Spinal cord (tissue), 10 donors: ENCODE measurements around the gene KCNK15. TPM values are rescaled to one million over a fixed set of nuclear protein-coding genes. Genes with fewer than 3 reads are reported as not detected.
"Not testable (repeated sequence)": the region's sequence is repeated elsewhere in the genome, so short reads cannot be mapped to it uniquely, and the experiment has no call there.

Experiments
- DNase-seq, 6 donors: peaks; one replicate each; pipeline versions ENCODE4 v3.0.0 to v3.0.0-alpha.2; 2013 to 2015; ENCODE audit warnings: low spot score in 6 of 6, low read depth in 4 of 6
- H3K27ac ChIP-seq: one replicate; pipeline ENCODE4 v1.5.1; 2013; ENCODE audit warnings: low read depth, low read length, control low read depth
- H3K27me3 ChIP-seq: one replicate; pipeline ENCODE4 v1.6.1; 2013; ENCODE audit warnings: low read length; ENCODE audit not compliant: control insufficient read depth, insufficient read depth
- H3K36me3 ChIP-seq: one replicate; pipeline ENCODE4 v1.6.1; 2013; ENCODE audit warnings: low read length; ENCODE audit not compliant: control insufficient read depth, insufficient read depth
- H3K4me1 ChIP-seq: one replicate; pipeline ENCODE4 v1.6.1; 2013; ENCODE audit warnings: low read length; ENCODE audit not compliant: control insufficient read depth, insufficient read depth
- H3K4me3 ChIP-seq: one replicate; pipeline ENCODE4 v1.5.1; 2013; ENCODE audit warnings: low read depth, low read length, control low read depth
- H3K9me3 ChIP-seq: one replicate; pipeline ENCODE4 v1.6.1; 2013; ENCODE audit warnings: low read length; ENCODE audit not compliant: control insufficient read depth, insufficient read depth
- WGBS: methylation state at CpG from one replicate; pipeline ENCODE4 v1.1.5; 2013; ENCODE audit warnings: missing lambda C conversion rate; ENCODE audit not compliant: insufficient coverage; 5-methylcytosine and 5-hydroxymethylcytosine counted together
- long read RNA-seq, 4 donors: transcript quantifications; one replicate each; lab custom pipeline, GENCODE V29; 2026
- polyA plus RNA-seq, 2 donors: library from polyadenylated mRNA; unstranded; fragments of 120-200 nt; gene quantifications; one replicate each; pipeline ENCODE4 v1.2.1, GENCODE V29; 2013; ENCODE audit not compliant: insufficient read length in 2 of 2
- total RNA-seq, 2 donors: library from RNA; depleted of rRNA in 1 of 2; stranded (reverse); fragments of 120-200 nt in 1 of 2; fragments of >200 nt in 1 of 2; gene quantifications; one replicate each; pipeline versions ENCODE4 v1.2.3 to v1.2.4, GENCODE V29; 2013 to 2014
- donor health status: healthy.

Gene KCNK15
- total RNA-seq (under 1 TPM; 0.30 to 0.55 TPM), polyA plus RNA-seq (under 1 TPM; 0.15 to 0.19 TPM)
- long read RNA-seq, donor 1, result 0 reads
- long read RNA-seq, donor 2, result 0 reads
- long read RNA-seq, donor 3, result 0 reads
- long read RNA-seq, donor 4, result 0 reads

DNA sequence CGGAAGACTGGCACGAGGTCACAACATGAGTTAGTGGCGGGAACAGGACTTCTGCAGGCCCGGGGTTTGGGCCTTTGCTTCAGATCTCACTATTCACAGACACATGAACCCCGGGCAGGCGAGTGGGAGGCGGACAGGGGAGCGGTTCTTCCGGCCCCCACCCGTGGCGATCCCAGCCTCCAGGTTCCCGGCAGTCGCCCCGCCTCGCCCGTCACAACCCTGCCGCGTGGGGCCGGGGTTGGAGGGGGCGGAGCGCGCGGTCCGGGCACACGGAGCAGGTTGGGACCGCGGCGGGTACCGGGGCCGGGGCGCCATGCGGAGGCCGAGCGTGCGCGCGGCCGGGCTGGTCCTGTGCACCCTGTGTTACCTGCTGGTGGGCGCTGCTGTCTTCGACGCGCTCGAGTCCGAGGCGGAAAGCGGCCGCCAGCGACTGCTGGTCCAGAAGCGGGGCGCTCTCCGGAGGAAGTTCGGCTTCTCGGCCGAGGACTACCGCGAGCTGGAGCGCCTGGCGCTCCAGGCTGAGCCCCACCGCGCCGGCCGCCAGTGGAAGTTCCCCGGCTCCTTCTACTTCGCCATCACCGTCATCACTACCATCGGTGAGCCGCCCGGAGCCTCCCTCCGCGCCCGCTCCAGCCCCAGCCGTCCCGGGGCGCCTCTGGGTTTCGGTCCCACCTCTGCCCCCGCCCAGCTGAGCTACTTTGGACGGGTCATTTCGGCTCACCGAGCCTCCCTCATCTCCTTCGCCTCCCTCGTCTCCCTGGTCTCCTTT lies at the start of gene KCNK15:
Gene KCNK15 (plus strand): TSS at position 268 of the 769 bp plus-strand sequence. CDS start 46 bp downstream, at position 314.
- peak in 2 of 6 donors; percentile 49 for DNase-seq
- H3K36me3 ChIP-seq, result peaks cover 6% of the 10 kb centered on the region
- peaks cover 18% of the 10 kb centered on the region for H3K4me1 ChIP-seq
- H3K4me3 ChIP-seq, result peak within 1 kb of the TSS; percentile 37
- 1% methylated on average over 76 of the region's 81 CpGs for WGBS
- no peaks in the 10 kb centered on the region for H3K9me3 ChIP-seq
- H3K27ac ChIP-seq, result no peak within 1 kb of the TSS
- peaks cover 21% of the 10 kb centered on the region for H3K27me3 ChIP-seq

DNA sequence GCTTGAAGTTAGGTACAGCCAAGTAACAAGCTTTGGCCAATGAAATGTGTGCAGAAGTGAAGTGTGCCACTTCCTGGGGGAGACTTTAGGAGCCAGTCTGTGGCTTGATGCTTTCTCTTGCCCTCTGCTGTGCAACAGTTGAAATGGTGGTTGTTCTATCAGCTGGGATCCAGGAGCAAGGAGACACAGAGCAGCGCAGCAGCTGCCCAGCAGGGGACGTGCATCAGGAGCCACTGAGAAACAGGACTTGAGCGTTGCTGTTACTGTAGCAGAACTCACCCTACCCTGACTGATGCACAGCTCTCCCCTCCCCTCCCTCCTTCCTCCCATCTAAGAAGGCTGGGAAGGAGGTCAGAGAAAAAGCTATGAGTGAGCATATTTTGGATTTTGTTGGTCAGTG lies 49.4 kb upstream of the KCNK15 start:
- no peak for DNase-seq
- Histone ChIP-seq H3K4me3 (no peak overlapping the region), H3K27ac (no peak overlapping the region), H3K36me3 (no peaks in the 10 kb centered on the region), H3K9me3 (no peaks in the 10 kb centered on the region), H3K27me3 (no peaks in the 10 kb centered on the region), H3K4me1 (peaks cover 6% of the 10 kb centered on the region)
- WGBS, result 83% methylated on average over 2 of the region's 3 CpGs

DNA sequence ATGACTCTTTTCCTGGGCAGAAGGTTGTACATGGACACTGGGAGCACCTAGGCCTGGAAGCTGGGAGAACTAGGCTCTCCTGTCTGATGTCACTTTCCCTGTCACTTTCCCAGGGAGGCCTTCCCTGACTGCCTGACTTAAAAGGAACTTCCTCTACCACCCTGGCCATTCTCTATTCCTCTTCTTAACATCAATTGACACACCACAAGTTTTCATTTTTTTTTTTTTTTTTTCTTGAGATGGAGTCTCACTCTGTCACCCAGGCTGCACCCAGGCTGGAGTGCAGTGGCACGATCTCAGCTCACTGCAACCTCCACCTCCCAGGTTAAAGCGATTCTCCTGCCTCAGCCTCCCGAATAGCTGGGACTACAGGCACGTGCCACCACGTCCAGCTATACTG lies 48.6 kb upstream of the KCNK15 start:
- not testable (repeated sequence) for H3K27ac ChIP-seq, DNase-seq, H3K27me3 ChIP-seq, H3K9me3 ChIP-seq, H3K4me3 ChIP-seq, H3K36me3 ChIP-seq
- 89% methylated on average over 5 of the region's 5 CpGs for WGBS
- H3K4me1 ChIP-seq, result peaks cover 12% of the 10 kb centered on the region

DNA sequence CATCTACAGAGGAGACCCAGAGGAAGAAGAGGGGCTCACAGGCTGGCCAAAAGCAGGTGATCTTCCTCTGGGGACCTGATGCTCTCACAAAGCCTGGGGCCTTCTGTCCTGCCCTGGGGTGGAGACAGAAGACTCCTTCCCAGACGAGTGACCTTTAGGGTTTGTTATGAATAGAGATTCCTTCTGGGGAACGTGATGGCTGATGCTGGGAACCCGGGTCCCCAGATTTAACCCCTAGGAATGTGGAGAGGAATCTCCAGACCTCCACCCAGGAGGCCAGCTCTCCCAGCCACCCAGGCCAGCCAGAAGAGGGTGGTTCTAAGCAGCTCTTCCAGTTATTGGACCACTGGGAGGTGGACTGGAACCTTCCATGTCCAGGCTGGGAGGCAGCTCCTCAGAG lies 47.3 kb upstream of the KCNK15 start:
- Histone ChIP-seq H3K4me3 (no peak overlapping the region), H3K36me3 (no peaks in the 10 kb centered on the region), H3K4me1 (peaks cover 17% of the 10 kb centered on the region), H3K27me3 (no peaks in the 10 kb centered on the region), H3K27ac (no peak overlapping the region), H3K9me3 (no peaks in the 10 kb centered on the region)
- DNase-seq, result no peak
- no CpG with 5 or more reads among the region's 3 CpGs for WGBS

DNA sequence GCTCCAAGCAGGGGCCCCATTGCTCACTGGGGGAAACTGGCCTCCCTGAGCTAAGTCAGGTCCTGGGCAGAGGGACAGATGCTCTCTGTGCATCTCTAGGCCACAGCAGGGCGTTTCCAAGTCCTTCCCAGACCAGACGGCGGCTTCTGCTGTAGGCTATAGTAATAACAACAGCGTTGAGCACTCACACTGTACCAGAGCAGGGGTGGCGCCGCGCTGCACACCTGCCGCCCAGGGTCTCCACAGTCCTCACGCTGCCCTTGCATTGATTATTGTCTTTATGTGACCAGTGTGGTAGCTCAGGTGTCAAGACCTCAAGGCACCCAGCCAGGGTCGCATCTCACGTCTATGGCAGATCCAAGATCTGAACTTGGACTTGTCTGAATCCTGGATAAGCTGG lies 45.4 kb upstream of the KCNK15 start:
- Histone ChIP-seq H3K36me3 (no peaks in the 10 kb centered on the region), H3K4me3 (no peak overlapping the region), H3K4me1 (peaks cover 17% of the 10 kb centered on the region), H3K27ac (no peak overlapping the region), H3K9me3 (no peaks in the 10 kb centered on the region), H3K27me3 (no peaks in the 10 kb centered on the region)
- DNase-seq, result no peak
- WGBS, result 83% methylated on average over 11 of the region's 11 CpGs

DNA sequence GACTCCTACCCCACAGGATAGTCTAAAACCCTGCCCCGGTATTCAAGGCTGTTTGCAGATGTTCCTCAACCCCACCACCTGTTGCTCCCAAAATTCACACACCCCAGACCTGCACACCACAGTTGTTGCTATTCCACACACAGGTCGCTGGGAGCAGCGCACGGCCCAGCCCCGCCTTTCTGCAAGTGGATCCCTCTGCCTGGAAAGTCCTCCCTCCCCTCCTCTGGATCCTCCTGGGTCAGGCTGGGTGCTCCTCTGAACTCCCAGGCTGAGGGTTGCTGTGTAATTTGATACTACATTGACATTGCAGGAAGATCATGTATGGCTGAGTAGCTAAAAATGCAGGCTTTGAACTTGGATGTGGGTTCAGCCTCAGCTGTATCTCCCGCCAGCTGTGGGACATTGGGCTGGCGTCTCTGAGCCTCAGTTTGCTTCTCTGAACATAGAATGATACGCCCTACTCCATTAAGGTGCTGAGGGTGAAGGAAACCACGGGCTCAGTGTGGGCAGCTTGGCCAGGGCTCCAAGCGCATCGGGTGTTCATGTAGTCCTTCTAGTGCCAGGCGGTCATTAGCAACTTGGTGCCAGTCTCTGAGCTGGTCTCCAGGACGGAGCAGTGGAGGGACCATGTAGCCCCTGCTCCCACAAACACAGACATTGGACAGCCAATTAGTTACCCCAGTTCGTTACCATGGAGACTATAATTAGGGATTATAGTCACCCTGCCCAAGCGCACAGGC lies 44.4 kb upstream of the KCNK15 start:
- Histone ChIP-seq H3K27me3 (no peaks in the 10 kb centered on the region), H3K9me3 (no peaks in the 10 kb centered on the region), H3K4me3 (no peak overlapping the region), H3K36me3 (no peaks in the 10 kb centered on the region), H3K4me1 (peaks cover 20% of the 10 kb centered on the region), H3K27ac (no peak overlapping the region)
- WGBS, result 50% methylated on average over 13 of the region's 15 CpGs
- DNase-seq, result no peak

DNA sequence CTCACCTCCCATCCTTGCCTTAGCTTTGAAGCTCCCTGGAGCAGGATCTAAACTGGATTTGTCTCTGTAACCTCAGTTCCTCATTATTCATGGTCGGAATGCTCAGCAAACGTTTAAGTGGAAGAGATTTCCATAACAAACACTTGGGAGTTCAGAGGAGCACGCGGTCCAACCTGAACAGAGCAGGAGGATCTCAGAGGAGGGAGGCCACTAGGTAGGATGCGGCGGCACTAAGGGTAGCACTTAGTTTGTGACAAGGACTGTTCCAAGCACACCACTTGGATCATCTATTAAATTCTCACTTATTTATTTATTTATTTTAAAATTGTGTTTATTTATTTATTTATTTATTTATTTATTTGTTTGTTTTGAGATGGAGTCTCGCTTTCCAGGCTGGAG lies 43.8 kb upstream of the KCNK15 start:
- Histone ChIP-seq H3K27me3 (no peaks in the 10 kb centered on the region), H3K36me3 (no peaks in the 10 kb centered on the region), H3K4me1 (peaks cover 24% of the 10 kb centered on the region), H3K9me3 (no peaks in the 10 kb centered on the region), H3K4me3 (no peak overlapping the region), H3K27ac (no peak overlapping the region)
- 100% methylated on average over 1 of the region's 7 CpGs for WGBS
- DNase-seq, result no peak

DNA sequence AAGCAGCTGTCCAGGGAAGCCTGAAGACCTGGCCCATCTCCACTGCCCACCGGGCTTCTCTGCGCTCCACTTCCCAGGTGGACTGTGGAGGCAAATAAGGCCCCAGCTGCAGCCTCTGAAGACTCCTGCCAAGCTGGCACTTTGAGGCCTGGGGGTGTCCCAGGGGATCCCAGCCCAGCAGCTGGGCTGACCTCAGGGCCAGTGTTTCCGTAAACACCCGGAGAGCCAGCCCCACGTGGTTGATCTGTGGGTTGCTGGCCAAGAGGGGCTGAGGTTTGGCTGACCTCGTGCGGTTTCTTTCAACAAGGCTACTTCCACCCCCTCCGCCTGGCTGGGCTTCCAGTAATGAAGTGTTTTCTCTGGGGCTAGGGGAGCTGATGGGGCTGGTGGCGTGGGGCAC lies 42.9 kb upstream of the KCNK15 start:
- H3K4me3 ChIP-seq, result no peak overlapping the region
- H3K9me3 ChIP-seq, result no peaks in the 10 kb centered on the region
- H3K27me3 ChIP-seq, result no peaks in the 10 kb centered on the region
- H3K36me3 ChIP-seq, result no peaks in the 10 kb centered on the region
- peaks cover 24% of the 10 kb centered on the region for H3K4me1 ChIP-seq
- WGBS, result 42% methylated on average over 8 of the region's 9 CpGs
- no peak overlapping the region for H3K27ac ChIP-seq
- DNase-seq, result peak in 1 of 6 donors; percentile 76

DNA sequence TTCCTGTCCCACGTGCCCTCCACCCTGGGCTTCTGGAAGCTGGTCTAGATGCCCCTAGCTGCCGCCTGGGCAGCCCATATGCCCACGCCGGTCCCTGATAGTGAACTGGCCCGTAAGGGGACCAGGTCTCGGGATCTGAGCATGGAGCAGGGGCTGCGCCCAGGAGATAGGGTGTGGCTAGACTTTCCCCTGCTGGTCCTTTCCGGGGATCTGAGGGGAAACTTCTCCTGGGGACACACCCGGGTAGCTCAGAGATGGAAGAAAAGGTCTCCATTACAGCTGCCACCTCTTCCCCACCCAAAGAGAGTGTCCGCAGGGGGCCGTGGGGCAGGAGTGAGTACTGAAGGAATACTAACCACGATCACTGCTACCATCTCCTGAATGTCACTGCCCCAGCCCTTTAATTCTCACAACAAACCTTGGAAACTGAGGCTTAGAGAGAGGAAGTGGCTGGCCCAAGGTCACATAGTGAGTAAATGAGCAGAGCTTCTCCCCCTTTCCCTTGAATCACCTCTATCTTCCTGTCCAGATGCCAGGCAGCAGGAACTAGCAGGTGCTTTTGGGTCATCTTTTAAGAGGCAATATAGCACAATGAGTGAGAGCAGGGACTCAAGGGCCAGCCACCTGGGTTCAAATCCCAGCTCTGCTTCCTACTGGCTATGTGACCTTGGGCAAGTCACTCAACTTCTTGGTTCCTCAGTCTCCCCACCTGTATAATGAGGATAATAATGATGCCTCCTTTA lies 42.3 kb upstream of the KCNK15 start:
- peaks cover 24% of the 10 kb centered on the region for H3K4me1 ChIP-seq
- no peaks in the 10 kb centered on the region for H3K36me3 ChIP-seq
- no peaks in the 10 kb centered on the region for H3K9me3 ChIP-seq
- no peak overlapping the region for H3K4me3 ChIP-seq
- 78% methylated on average over 8 of the region's 12 CpGs for WGBS
- no peak for DNase-seq
- H3K27me3 ChIP-seq, result no peaks in the 10 kb centered on the region
- H3K27ac ChIP-seq, result no peak overlapping the region
